Activated naive CD8-positive, alpha-beta T cell treated with anti-CD3 and anti-CD28 coated beads, Interleukin-2, amount 10 ng/mL, durations not matched to agents 7 days and 5 days (primary cell): ENCODE results near the gene TMEM158. TPM values are rescaled to one million over a fixed set of nuclear protein-coding genes. Genes with fewer than 3 reads are reported as not detected.

Source experiments
- ATAC-seq: fragments of 150-1000 bp; cut with Tn5 transposase; one replicate; pipeline ENCODE4 v1.10.0; 2021; ENCODE audit warnings: low read depth, moderate library complexity
- POLR2A ChIA-PET: fragments of 350-600 bp; sonication (Branson Sonifier 250); formaldehyde crosslinking; loops from one replicate; lab custom pipeline; 2021; ENCODE audit warnings: antibody characterized with exemption; lab: Charles Lee
- DNase-seq: peaks from one replicate; pipeline ENCODE4 v3.0.0; 2021
- H3K27ac Mint-ChIP-seq: one replicate; pipeline ENCODE4 v1.8.0; 2022; ENCODE audit warnings: mild to moderate bottlenecking, mixed read lengths
- H3K27me3 Mint-ChIP-seq: one replicate; pipeline ENCODE4 v1.8.0; 2022; ENCODE audit warnings: mild to moderate bottlenecking, moderate library complexity, mixed read lengths
- H3K36me3 Mint-ChIP-seq: one replicate; pipeline ENCODE4 v1.8.0; 2021; ENCODE audit warnings: mild to moderate bottlenecking, mixed read lengths
- H3K4me1 Mint-ChIP-seq: one replicate; pipeline ENCODE4 v1.8.0; 2021; ENCODE audit warnings: mixed read lengths
- H3K4me3 Mint-ChIP-seq: one replicate; pipeline ENCODE4 v1.8.0; 2022; ENCODE audit warnings: mild to moderate bottlenecking, moderate library complexity, mixed read lengths
- H3K9me3 Mint-ChIP-seq: one replicate; pipeline ENCODE4 v1.8.0; 2021; ENCODE audit warnings: mixed read lengths
- total RNA-seq, 2 experiments: library from RNA; stranded (reverse); gene quantifications; one replicate each; pipeline ENCODE4 v1.2.3, GENCODE V29; 2021

Gene TMEM158
- total RNA-seq, result not detected

- Mint-ChIP-seq H3K4me3 (peak within 1 kb of the TSS; percentile 57), H3K27me3 (peaks cover 81% of the 10 kb centered on the region)
Observed at GRCh38 chr3:45226206-45226915, at the start of gene TMEM158. TMEM158 (minus strand) TSS chr3:45226287; CDS start chr3:45226027, 260 bp downstream.

DNA sequence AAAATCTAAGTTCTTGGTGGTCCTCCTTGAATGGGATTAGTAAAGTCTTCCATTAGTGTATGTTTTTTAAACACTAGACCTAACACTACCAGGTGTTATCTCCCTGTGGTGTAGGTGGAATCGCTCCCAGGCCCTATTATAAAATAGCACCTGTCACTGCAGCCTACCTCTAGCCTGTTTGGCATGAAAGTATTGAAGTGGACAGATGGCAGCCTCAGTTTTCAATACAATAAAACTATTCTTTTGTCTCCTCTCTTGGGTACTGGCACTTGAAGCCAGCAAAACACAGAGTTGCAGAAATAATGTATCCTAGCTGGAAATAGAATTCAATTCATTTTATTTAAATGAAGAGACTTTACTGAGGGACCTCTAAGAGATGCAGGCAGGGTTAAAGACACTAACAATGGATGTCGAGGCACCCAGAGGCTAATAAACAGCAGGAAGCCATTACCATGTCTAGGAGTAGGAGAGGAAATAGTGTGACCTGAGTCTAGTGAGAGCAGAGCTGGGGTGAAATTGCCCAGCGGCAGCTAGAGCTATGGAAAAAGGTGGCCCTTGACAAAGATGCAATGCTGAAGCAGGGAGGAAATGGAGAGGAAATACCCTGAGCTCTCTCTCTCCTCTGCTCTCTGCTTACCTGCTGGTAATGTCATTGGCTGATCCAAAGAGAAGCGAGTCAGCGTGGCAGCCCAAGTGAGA lies 49.1 kb upstream of the TMEM158 start:
- peaks cover 12% of the 10 kb centered on the region for H3K9me3 Mint-ChIP-seq
- DNase-seq, result no peak
- H3K4me3 Mint-ChIP-seq, result no peak overlapping the region
- H3K36me3 Mint-ChIP-seq, result no peaks in the 10 kb centered on the region
- ATAC-seq, result no peak
- no peaks in the 10 kb centered on the region for H3K4me1 Mint-ChIP-seq
- H3K27ac Mint-ChIP-seq, result no peak overlapping the region
- POLR2A ChIA-PET, result no interaction called here
- H3K27me3 Mint-ChIP-seq, result peaks cover 18% of the 10 kb centered on the region

More at GRCh38 chr3:45226206-45226915, at the start of gene TMEM158:
- ATAC-seq (peak; percentile 89), DNase-seq (peak; percentile 78)
- no peaks in the 10 kb centered on the region for H3K36me3 Mint-ChIP-seq
- no peak within 1 kb of the TSS for H3K27ac Mint-ChIP-seq
- H3K4me1 Mint-ChIP-seq, result peaks cover 9% of the 10 kb centered on the region
- POLR2A ChIA-PET, result no interaction called here
- no peaks in the 10 kb centered on the region for H3K9me3 Mint-ChIP-seq

DNA sequence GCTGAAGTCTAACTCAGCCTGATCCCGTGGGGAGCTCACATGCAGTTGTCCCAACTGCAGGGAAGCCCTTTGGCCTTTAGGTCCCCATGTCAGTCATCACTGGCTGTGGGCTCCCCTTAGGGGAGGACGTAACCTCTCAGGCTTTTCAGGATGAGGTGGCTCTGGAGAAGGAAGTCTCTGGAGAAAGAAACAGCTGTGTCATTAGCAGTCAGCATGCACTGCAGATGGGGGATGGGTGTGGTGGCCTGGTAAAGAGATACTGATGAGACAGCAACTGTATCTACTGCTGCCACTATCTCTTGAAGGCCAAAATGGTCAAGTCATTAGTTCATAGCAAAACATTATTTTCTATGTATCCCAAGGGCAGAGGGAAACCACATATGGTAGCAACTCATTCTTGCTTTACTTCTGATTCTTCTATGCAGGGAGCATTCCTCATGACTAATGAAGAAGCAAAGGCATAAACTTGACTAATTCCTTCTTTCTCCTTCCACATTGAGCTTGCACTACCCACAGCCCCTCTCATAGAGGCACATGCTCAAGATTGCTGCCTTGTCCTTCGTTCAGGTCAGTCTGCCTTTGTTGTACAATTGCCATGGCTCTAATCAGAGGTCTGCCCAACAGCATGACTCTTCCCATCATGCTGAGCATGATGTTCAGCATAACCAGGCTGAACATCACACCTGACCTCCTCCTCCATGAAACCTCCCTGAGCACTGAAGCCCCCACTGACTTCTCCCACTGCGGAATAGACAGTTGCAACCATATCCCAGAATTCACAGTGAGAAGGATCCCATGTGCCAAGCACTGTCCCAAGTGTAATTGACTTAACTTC lies 47.8 kb upstream of the TMEM158 start:
- Mint-ChIP-seq H3K27ac (no peak overlapping the region), H3K4me1 (no peaks in the 10 kb centered on the region), H3K9me3 (peaks cover 6% of the 10 kb centered on the region), H3K36me3 (no peaks in the 10 kb centered on the region), H3K4me3 (no peak overlapping the region), H3K27me3 (peaks cover 11% of the 10 kb centered on the region)
- no peak for DNase-seq
- POLR2A ChIA-PET, result no interaction called here
- no peak for ATAC-seq

- ATAC-seq, result no peak
- Mint-ChIP-seq H3K27me3 (peaks cover 15% of the 10 kb centered on the region), H3K4me1 (no peaks in the 10 kb centered on the region), H3K4me3 (no peak overlapping the region), H3K9me3 (peaks cover 3% of the 10 kb centered on the region), H3K27ac (no peak overlapping the region), H3K36me3 (no peaks in the 10 kb centered on the region)
- POLR2A ChIA-PET, result no interaction called here
- DNase-seq, result no peak
Observed at GRCh38 chr3:45272828-45273470, 46.9 kb upstream of the TMEM158 start.

DNA sequence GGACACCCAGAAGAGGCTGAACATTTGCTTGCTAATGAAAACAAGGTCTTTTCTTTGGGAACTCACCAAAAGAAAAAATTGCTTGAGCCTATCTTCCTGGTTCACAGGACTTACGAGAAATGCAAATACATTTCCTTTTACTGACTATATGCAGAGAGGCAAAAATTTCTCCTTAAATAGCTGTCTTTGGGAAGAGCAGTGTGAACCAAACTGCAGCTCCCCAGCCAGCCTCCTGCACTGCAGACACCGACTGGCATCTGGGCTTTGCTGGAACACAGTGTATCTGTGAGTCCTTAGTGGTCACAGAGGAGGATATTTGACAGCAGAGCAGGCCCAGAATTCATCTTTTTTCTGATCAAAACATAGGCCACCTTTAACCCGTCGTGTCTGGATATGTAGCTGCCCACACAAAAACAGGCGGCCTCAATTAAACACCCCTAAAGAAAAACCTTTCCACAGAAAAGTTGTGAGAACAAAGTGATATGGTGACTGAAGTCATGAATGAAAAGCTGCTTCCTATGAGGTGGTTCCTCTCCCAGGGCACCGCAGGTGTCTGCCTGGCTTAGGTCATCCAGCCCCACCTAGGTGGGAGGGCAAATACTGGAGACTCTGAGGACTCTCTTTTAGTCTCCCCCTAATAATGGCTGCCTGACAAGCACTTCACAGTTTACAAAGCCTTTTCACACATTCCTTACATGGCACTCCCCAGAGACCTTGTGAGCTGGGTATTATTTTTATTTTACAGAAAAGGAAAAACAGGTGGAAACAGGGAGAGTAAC lies 46.1 kb upstream of the TMEM158 start:
- Mint-ChIP-seq H3K9me3 (peaks cover under 1% of the 10 kb centered on the region), H3K36me3 (no peaks in the 10 kb centered on the region), H3K27me3 (peaks cover 19% of the 10 kb centered on the region), H3K27ac (no peak overlapping the region), H3K4me3 (no peak overlapping the region), H3K4me1 (no peaks in the 10 kb centered on the region)
- DNase-seq (no peak), ATAC-seq (no peak)
- POLR2A ChIA-PET, result no interaction called here

DNA sequence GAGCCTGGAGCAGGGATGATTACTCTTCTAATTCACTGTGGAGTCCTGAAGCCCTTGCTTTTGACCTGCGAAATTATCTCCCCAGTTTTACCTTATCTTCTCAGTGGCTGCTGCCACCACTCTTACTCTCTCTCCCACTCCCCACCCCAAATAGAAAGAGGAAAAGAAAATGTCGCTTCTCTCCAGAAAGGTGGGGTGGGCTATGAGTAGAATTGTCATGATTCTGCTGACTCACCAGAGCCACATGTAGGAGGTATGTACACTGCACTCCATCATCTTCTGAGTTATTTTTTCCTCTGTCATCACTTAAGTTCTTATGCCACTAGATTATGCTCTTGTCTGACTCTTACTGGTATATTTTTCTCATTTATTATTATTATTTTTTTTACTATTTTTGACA lies 43.9 kb upstream of the TMEM158 start:
- ATAC-seq, result no peak
- Mint-ChIP-seq H3K36me3 (no peaks in the 10 kb centered on the region), H3K9me3 (no peaks in the 10 kb centered on the region), H3K27me3 (peaks cover 18% of the 10 kb centered on the region), H3K27ac (no peak overlapping the region), H3K4me3 (no peak overlapping the region), H3K4me1 (no peaks in the 10 kb centered on the region)
- POLR2A ChIA-PET, result no interaction called here
- DNase-seq, result no peak

- ATAC-seq (no peak), DNase-seq (no peak)
- peaks cover 18% of the 10 kb centered on the region for H3K27me3 Mint-ChIP-seq
- H3K27ac Mint-ChIP-seq, result no peak overlapping the region
- H3K4me1 Mint-ChIP-seq, result no peaks in the 10 kb centered on the region
- POLR2A ChIA-PET, result interaction anchor here (0.6 kb wide), 1 partner anchor 584 kb away, joined by 4 read pairs; no protein-coding TSS in a partner anchor
- no peaks in the 10 kb centered on the region for H3K36me3 Mint-ChIP-seq
- H3K4me3 Mint-ChIP-seq, result no peak overlapping the region
- H3K9me3 Mint-ChIP-seq, result no peaks in the 10 kb centered on the region
Observed at GRCh38 chr3:45267097-45267496, 41.0 kb upstream of the TMEM158 start.

DNA sequence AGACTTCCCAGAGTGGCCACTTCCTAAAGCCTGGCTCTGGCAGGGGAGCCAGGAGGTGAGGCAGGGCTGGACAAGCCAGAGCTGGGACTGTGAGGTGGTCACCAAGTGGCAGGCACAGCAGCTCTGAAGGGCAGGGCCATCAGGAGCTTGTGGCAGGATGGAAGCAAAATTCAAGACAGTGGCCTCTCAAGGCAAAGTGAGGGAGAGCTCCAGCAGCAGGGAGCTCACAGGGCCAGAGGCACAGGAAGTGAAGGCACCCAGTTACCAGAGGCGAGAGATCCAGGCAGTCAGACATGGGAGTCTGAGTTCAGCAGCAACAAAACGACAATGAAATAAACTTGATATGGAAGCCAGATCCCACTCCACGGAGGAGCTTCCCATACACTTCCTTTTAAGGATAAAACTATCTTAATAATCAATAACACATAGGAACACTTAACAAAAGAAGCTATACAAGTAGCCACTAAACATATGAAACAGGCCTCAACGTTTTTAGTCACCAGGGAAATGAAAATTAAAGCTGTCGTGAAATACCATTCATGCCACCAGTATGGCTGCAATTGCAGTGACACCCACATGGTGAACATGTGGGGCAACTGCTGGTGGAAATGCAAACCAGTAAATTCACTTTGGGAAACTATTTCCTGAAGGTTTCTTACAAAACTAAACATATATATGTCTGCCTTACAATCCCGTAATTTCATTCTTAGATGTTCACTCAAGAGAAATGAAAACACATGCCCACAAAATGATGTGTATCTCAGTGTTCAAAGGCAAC lies 35.4 kb upstream of the TMEM158 start:
- Mint-ChIP-seq H3K36me3 (no peaks in the 10 kb centered on the region), H3K4me3 (no peak overlapping the region), H3K27me3 (peaks cover 18% of the 10 kb centered on the region), H3K9me3 (no peaks in the 10 kb centered on the region), H3K27ac (no peak overlapping the region), H3K4me1 (no peaks in the 10 kb centered on the region)
- no peak for DNase-seq
- POLR2A ChIA-PET, result no interaction called here
- no peak for ATAC-seq

DNA sequence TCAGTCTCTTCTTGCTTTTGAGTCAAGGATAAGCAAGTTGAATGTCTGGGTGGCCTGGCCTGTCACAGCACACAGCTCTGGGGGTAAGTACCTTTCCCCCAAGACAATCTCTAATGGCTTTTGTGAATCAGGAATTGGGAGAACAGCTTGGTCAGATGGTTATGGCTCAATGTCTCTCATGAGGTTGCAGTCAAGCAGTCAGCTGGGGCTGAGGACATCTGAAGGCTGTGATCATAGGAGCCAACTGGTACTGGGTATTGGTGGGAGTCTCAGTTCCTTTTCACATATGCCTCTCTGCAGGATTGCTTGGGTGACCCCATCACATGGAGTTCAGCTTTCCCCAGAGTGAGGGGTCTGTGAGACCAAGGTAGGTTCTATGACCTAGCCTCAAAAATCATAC lies 33.0 kb upstream of the TMEM158 start:
- ATAC-seq, result no peak
- H3K36me3 Mint-ChIP-seq, result no peaks in the 10 kb centered on the region
- no peaks in the 10 kb centered on the region for H3K4me1 Mint-ChIP-seq
- POLR2A ChIA-PET, result no interaction called here
- no peak overlapping the region for H3K4me3 Mint-ChIP-seq
- peaks cover 15% of the 10 kb centered on the region for H3K27me3 Mint-ChIP-seq
- no peaks in the 10 kb centered on the region for H3K9me3 Mint-ChIP-seq
- H3K27ac Mint-ChIP-seq, result no peak overlapping the region
- DNase-seq, result no peak

GRCh38 chr3:45258317-45258716 lies 32.2 kb upstream of the TMEM158 start:
- Mint-ChIP-seq H3K27me3 (peaks cover 15% of the 10 kb centered on the region), H3K4me1 (no peaks in the 10 kb centered on the region), H3K27ac (no peak overlapping the region), H3K4me3 (no peak overlapping the region), H3K36me3 (no peaks in the 10 kb centered on the region), H3K9me3 (no peaks in the 10 kb centered on the region)
- POLR2A ChIA-PET, result no interaction called here
- DNase-seq (no peak), ATAC-seq (no peak)

GRCh38 chr3:45253316-45253715 lies 27.2 kb upstream of the TMEM158 start:
- Mint-ChIP-seq H3K9me3 (no peaks in the 10 kb centered on the region), H3K4me1 (peaks cover 2% of the 10 kb centered on the region), H3K4me3 (no peak overlapping the region), H3K27me3 (peaks cover 9% of the 10 kb centered on the region), H3K27ac (no peak overlapping the region), H3K36me3 (no peaks in the 10 kb centered on the region)
- ATAC-seq, result no peak
- POLR2A ChIA-PET, result no interaction called here
- no peak for DNase-seq

- H3K27me3 Mint-ChIP-seq, result peaks cover 5% of the 10 kb centered on the region
- POLR2A ChIA-PET, result no interaction called here
- H3K4me3 Mint-ChIP-seq, result no peak overlapping the region
- H3K27ac Mint-ChIP-seq, result no peak overlapping the region
- ATAC-seq (no peak), DNase-seq (no peak)
- peaks cover 2% of the 10 kb centered on the region for H3K4me1 Mint-ChIP-seq
- no peaks in the 10 kb centered on the region for H3K36me3 Mint-ChIP-seq
- no peaks in the 10 kb centered on the region for H3K9me3 Mint-ChIP-seq
Observed at GRCh38 chr3:45252826-45253225, 26.7 kb upstream of the TMEM158 start.
